AG04450 (cell line): ENCODE measurements around the gene ANKRD49. TPM values are rescaled to one million over a fixed set of nuclear protein-coding genes. Genes with fewer than 3 reads are reported as not detected.
A peak's percentile ranks its signal among the peaks of the same experiment; 100 is the strongest.

Experiments used
- CTCF ChIA-PET: fragments of 300-600, 350-600 bp; formaldehyde crosslinking; extraction: SDS; loops from one replicate; lab custom pipeline; 2022; ENCODE audit warnings: antibody characterized with exemption, inconsistent platforms; lab: Charles Lee
- POLR2A ChIA-PET: fragments of 350-600 bp; formaldehyde crosslinking; extraction: SDS; loops from one replicate; lab custom pipeline; 2021; ENCODE audit warnings: antibody characterized with exemption, inconsistent platforms; lab: Yijun Ruan, JAX
- DNase-seq: peaks from one replicate; pipeline ENCODE4 v3.0.0-alpha.2; 2011; ENCODE audit warnings: low read depth, low spot score
- H3K27ac ChIP-seq: one replicate; pipeline ENCODE4 v1.5.1; 2012; ENCODE audit warnings: low read depth, low read length, control low read depth
- H3K27me3 ChIP-seq: one replicate; pipeline ENCODE4 v1.6.0; 2012; ENCODE audit warnings: low read length; ENCODE audit not compliant: control insufficient read depth, insufficient read depth
- H3K4me3 ChIP-seq: 2 replicates; pipeline ENCODE4 v1.5.1; 2011; ENCODE audit warnings: mild to moderate bottlenecking, low read depth, low read length, control low read depth
- H3K9me3 ChIP-seq: 2 replicates; pipeline ENCODE4 v1.5.1; 2012; ENCODE audit warnings: low read length; ENCODE audit not compliant: control insufficient read depth, insufficient read depth
- CTCF ChIP-seq: IDR thresholded peaks from 2 replicates; pipeline ENCODE4 v1.5.1; 2011; ENCODE audit warnings: low read depth, low read length, control low read depth, inconsistent platforms
- polyA plus RNA-seq: library from polyadenylated mRNA; depleted of rRNA; stranded (reverse); fragments of >200 nt; gene quantifications from 2 replicates; pipeline ENCODE4 v1.2.3, GENCODE V29; 2011

Gene ANKRD49
- polyA plus RNA-seq, 1 experiment: 16.0 TPM

GRCh38 chr11:94513091-94513490 lies 19.3 kb downstream of the ANKRD49 start:
- Histone ChIP-seq H3K4me3 (no peak overlapping the region), H3K27me3 (peaks cover 16% of the 10 kb centered on the region), H3K27ac (no peak overlapping the region), H3K9me3 (no peaks in the 10 kb centered on the region)
- POLR2A ChIA-PET: no interaction called here
- no peak for DNase-seq
- TF ChIP-seq CTCF: no peak
- CTCF ChIA-PET: interaction anchor here (0.9 to 2.4 kb wide), 6 partner anchors 8 to 618 kb away, joined by 3 to 23 read pairs (median 4); no protein-coding TSS in a partner anchor

GRCh38 chr11:94515398-94515797 lies 21.6 kb downstream of the ANKRD49 start:
- Histone ChIP-seq H3K27ac (no peak overlapping the region), H3K9me3 (no peaks in the 10 kb centered on the region), H3K27me3 (peaks cover 16% of the 10 kb centered on the region), H3K4me3 (no peak overlapping the region)
- POLR2A ChIA-PET: no interaction called here
- no peak for DNase-seq
- TF ChIP-seq CTCF: no peak
- CTCF ChIA-PET: interaction anchor here (0.8 to 13.7 kb wide), 3 partner anchors 10 to 620 kb away, joined by 5 to 212 read pairs (median 12); no protein-coding TSS in a partner anchor

- Histone ChIP-seq H3K27ac (no peak overlapping the region), H3K4me3 (no peak overlapping the region), H3K9me3 (no peaks in the 10 kb centered on the region), H3K27me3 (peaks cover 16% of the 10 kb centered on the region)
- DNase-seq: no peak
- no peak for TF ChIP-seq CTCF
- ChIA-PET CTCF (interaction anchor here (0.7 to 13.7 kb wide), 10 partner anchors 9 to 1275 kb away, joined by 3 to 212 read pairs (median 3); no protein-coding TSS in a partner anchor), POLR2A (no interaction called here)
These were observed 22.9 kb downstream of the ANKRD49 start for GRCh38 chr11:94516725-94517124.

GRCh38 chr11:94518300-94518699 lies 24.5 kb downstream of the ANKRD49 start:
- no peak for DNase-seq
- no peak for TF ChIP-seq CTCF
- ChIA-PET CTCF (interaction anchor here (0.7 to 13.7 kb wide), 14 partner anchors 11 to 628 kb away, joined by 3 to 212 read pairs (median 4); no protein-coding TSS in a partner anchor), POLR2A (interaction anchor here (0.6 kb wide), 1 partner anchor 84 kb away, joined by 3 read pairs; no protein-coding TSS in a partner anchor)
- Histone ChIP-seq H3K9me3 (no peaks in the 10 kb centered on the region), H3K27me3 (peaks cover 16% of the 10 kb centered on the region), H3K27ac (no peak overlapping the region), H3K4me3 (no peak overlapping the region)

GRCh38 chr11:94519478-94520084 lies 25.8 kb downstream of the ANKRD49 start:
- TF ChIP-seq CTCF: peak; percentile 65
- Histone ChIP-seq H3K9me3 (no peaks in the 10 kb centered on the region), H3K27me3 (peaks cover 16% of the 10 kb centered on the region), H3K27ac (no peak overlapping the region), H3K4me3 (no peak overlapping the region)
- ChIA-PET POLR2A (no interaction called here), CTCF (interaction anchor here (0.5 to 13.7 kb wide), 41 partner anchors 9 to 1907 kb away, joined by 3 to 212 read pairs (median 4); partner anchors contain the start of gene FUT4)
- DNase-seq: no peak
